Measurements from ENCODE around the gene BIN1. TPM values are rescaled to one million over a fixed set of nuclear protein-coding genes. Genes with fewer than 3 reads are reported as not detected.

Gene BIN1
- total RNA-seq, 1 experiment from 2014 or later = 58.6 TPM

DNA sequence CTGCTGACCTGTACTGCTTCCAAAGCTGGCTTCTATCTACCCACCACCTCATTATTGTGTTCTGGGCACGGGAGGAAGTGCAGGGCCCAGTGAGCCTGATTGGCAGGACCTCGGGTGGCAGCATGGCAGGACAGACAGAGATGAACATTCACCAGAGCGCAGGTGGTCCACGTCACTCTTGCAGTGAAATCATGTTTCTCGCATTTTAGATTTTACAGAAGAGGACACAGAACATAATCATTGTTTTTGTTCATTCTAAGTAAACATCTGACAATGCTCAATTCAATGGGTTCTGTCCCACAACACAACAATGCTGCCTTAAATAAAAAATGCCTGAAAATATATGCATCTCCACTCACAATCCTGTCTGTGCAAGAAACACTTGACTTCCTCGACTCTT lies 11.5 kb upstream of the BIN1 start:
- DNase-seq (ENCODE audit: low read depth, low spot score) (no peak), ATAC-seq (no peak)
- Histone ChIP-seq H3K27me3 (ENCODE audit: control insufficient read depth, insufficient read depth, low read length) (no peaks in the 10 kb centered on the region), H3K4me3 (ENCODE audit: low read depth in 2 of 2, low read length in 2 of 2) (no peak overlapping the region), H3K36me3 (ENCODE audit: control insufficient read depth, insufficient read depth, low read length) (no peaks in the 10 kb centered on the region), H3K4me1 (ENCODE audit: control insufficient read depth, insufficient read depth, low read length) (no peaks in the 10 kb centered on the region), H3K27ac (ENCODE audit: low read length) (no peak overlapping the region), H3K9me3 (ENCODE audit: control insufficient read depth, insufficient read depth, low read depth, low read length) (no peaks in the 10 kb centered on the region)
- POLR2A ChIA-PET = no interaction called here
- intact Hi-C loops (cut with micrococcal nuclease; ENCODE audit: unreplicated experiment) = no loop called here
- CTCF ChIA-PET = interaction anchor here (0.7 kb wide), 1 partner anchor 51 kb away, joined by 3 read pairs; no protein-coding TSS in a partner anchor
- no TSS peak for BruUV-seq (replicated peaks)
- TF ChIP-seq SIN3A (IDR thresholded peaks at IDR 0.05; ENCODE audit: borderline replicate concordance, insufficient read depth, low read depth, low read length) (no peak), POLR2AphosphoS5 (IDR thresholded peaks at IDR 0.05; ENCODE audit: low read depth, low read length) (no peak), CTCF (IDR thresholded peaks at IDR 0.05) (no peak), TCF7L2 (IDR thresholded peaks at IDR 0.05; ENCODE audit: low read depth, low read length) (no peak)
- TF ChIP-seq, protein P1, sequence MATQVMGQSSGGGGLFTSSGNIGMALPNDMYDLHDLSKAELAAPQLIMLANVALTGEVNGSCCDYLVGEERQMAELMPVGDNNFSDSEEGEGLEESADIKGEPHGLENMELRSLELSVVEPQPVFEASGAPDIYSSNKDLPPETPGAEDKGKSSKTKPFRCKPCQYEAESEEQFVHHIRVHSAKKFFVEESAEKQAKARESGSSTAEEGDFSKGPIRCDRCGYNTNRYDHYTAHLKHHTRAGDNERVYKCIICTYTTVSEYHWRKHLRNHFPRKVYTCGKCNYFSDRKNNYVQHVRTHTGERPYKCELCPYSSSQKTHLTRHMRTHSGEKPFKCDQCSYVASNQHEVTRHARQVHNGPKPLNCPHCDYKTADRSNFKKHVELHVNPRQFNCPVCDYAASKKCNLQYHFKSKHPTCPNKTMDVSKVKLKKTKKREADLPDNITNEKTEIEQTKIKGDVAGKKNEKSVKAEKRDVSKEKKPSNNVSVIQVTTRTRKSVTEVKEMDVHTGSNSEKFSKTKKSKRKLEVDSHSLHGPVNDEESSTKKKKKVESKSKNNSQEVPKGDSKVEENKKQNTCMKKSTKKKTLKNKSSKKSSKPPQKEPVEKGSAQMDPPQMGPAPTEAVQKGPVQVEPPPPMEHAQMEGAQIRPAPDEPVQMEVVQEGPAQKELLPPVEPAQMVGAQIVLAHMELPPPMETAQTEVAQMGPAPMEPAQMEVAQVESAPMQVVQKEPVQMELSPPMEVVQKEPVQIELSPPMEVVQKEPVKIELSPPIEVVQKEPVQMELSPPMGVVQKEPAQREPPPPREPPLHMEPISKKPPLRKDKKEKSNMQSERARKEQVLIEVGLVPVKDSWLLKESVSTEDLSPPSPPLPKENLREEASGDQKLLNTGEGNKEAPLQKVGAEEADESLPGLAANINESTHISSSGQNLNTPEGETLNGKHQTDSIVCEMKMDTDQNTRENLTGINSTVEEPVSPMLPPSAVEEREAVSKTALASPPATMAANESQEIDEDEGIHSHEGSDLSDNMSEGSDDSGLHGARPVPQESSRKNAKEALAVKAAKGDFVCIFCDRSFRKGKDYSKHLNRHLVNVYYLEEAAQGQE (IDR thresholded peaks at IDR 0.05; ENCODE audit: insufficient read depth in 1 of 2, low read depth in 2 of 2, low read length in 1 of 2) = no peak
- in situ Hi-C loops (cut with HindIII; ENCODE audit: low pct_unique_long_range_greater_than_20kb, low sequenced_read_pairs) = no loop called here

DNA sequence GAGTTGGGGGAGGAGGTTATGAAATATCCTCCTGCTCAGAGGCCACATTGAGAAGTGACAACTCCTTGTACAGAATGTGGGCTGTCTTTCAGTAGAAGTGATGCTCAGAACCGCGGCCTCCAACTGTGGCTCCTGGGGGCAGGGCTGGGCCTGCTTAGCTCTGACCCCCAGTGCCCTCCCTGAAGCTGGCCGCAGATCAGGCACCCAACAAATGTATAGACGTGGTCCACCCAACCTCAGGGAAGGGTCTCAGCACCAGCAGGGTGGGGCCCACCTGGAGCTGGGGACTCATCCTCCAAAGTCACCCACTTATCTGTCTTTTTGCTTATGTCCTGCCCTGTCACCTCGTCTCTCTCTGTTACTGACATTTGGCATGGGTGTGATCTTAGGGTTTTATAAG lies 11.1 kb upstream of the BIN1 start:
- no peak for TF ChIP-seq CTCF (IDR thresholded peaks at IDR 0.05)
- TF ChIP-seq, protein P1 (IDR thresholded peaks at IDR 0.05; ENCODE audit: insufficient read depth in 1 of 2, low read depth in 2 of 2, low read length in 1 of 2) = no peak
- TF ChIP-seq TCF7L2 (IDR thresholded peaks at IDR 0.05; ENCODE audit: low read depth, low read length) = no peak
- no peak for TF ChIP-seq POLR2AphosphoS5 (IDR thresholded peaks at IDR 0.05; ENCODE audit: low read depth, low read length)
- TF ChIP-seq SIN3A (IDR thresholded peaks at IDR 0.05; ENCODE audit: borderline replicate concordance, insufficient read depth, low read depth, low read length) = no peak
- DNase-seq (ENCODE audit: low read depth, low spot score) (no peak), ATAC-seq (no peak)
- intact Hi-C loops (cut with micrococcal nuclease; ENCODE audit: unreplicated experiment) = no loop called here
- ChIA-PET CTCF (interaction anchor here (0.7 kb wide), 1 partner anchor 50 kb away, joined by 3 read pairs; no protein-coding TSS in a partner anchor), POLR2A (no interaction called here)
- Histone ChIP-seq H3K27ac (ENCODE audit: low read length) (no peak overlapping the region), H3K4me3 (ENCODE audit: low read depth in 2 of 2, low read length in 2 of 2) (no peak overlapping the region), H3K4me1 (ENCODE audit: control insufficient read depth, insufficient read depth, low read length) (no peaks in the 10 kb centered on the region), H3K36me3 (ENCODE audit: control insufficient read depth, insufficient read depth, low read length) (no peaks in the 10 kb centered on the region), H3K9me3 (ENCODE audit: control insufficient read depth, insufficient read depth, low read depth, low read length) (no peaks in the 10 kb centered on the region), H3K27me3 (ENCODE audit: control insufficient read depth, insufficient read depth, low read length) (no peaks in the 10 kb centered on the region)
- BruUV-seq (replicated peaks) = no TSS peak
- in situ Hi-C loops (cut with HindIII; ENCODE audit: low pct_unique_long_range_greater_than_20kb, low sequenced_read_pairs) = no loop called here

All from Panc1 (cell line).